RWPE1 (cell line): Measurements from ENCODE around the gene SHH.

Experiments used
- CTCF ChIA-PET: fragments of 350-600 bp; sonication (Branson Sonifier 250); formaldehyde crosslinking; extraction: SDS; loops from one replicate; lab custom pipeline; 2021; lab: Yijun Ruan, JAX
- POLR2A ChIA-PET: fragments of 400-600 bp; formaldehyde crosslinking; extraction: SDS; loops from one replicate; lab custom pipeline; 2020; ENCODE audit warnings: antibody characterized with exemption; ENCODE audit not compliant: low non-redundant PET; lab: Yijun Ruan, JAX
- DNase-seq: peaks from one replicate; pipeline ENCODE4 v3.0.0; 2012; ENCODE audit warnings: low spot score
- H3K27ac ChIP-seq: fragments of 450-650 bp; 2 replicates; pipeline ENCODE4 v1.5.1; 2017
- TF ChIP-seq, protein P1 (sequence below): fragments of 450-650 bp; conservative IDR thresholded peaks from 2 replicates; pipeline ENCODE4 v1.5.1; 2017; ENCODE audit warnings: low read depth, mild to moderate bottlenecking

SHH gene

DNA sequence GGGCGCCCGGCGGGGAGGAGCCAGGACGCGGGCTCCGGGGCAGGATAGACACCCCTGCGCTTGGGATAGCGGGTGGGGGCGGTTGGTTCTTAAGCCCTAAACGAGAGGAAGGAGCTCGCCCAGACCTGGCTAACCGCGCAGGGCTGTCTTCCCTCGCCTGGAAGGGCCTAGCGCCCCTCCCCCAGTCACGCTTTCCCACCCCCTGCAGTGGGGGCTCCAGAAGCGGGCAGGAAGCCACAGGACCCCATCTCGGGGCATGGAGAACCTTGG lies 6.5 kb downstream of the SHH start:
- POLR2A ChIA-PET, result no interaction called here
- CTCF ChIA-PET, result interaction anchor here (0.6 kb wide), 2 partner anchors 151 to 493 kb away, joined by 3 read pairs; no protein-coding TSS in a partner anchor

GRCh38 chr7:155804897-155805825 lies 7.1 kb downstream of the SHH start:
- CTCF ChIA-PET, result interaction anchor here (0.6 to 0.7 kb wide), 3 partner anchors 173 to 494 kb away, joined by 3 to 4 read pairs (median 3); no protein-coding TSS in a partner anchor
- no peak overlapping the region for H3K27ac ChIP-seq
- peak; percentile 63 for DNase-seq
- POLR2A ChIA-PET, result no interaction called here
- TF ChIP-seq, protein P1, sequence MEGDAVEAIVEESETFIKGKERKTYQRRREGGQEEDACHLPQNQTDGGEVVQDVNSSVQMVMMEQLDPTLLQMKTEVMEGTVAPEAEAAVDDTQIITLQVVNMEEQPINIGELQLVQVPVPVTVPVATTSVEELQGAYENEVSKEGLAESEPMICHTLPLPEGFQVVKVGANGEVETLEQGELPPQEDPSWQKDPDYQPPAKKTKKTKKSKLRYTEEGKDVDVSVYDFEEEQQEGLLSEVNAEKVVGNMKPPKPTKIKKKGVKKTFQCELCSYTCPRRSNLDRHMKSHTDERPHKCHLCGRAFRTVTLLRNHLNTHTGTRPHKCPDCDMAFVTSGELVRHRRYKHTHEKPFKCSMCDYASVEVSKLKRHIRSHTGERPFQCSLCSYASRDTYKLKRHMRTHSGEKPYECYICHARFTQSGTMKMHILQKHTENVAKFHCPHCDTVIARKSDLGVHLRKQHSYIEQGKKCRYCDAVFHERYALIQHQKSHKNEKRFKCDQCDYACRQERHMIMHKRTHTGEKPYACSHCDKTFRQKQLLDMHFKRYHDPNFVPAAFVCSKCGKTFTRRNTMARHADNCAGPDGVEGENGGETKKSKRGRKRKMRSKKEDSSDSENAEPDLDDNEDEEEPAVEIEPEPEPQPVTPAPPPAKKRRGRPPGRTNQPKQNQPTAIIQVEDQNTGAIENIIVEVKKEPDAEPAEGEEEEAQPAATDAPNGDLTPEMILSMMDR, result peak; percentile 78

More for the DNA sequence above, 6.5 kb downstream of the SHH start:
- H3K27ac ChIP-seq, result no peak overlapping the region
- TF ChIP-seq, protein P1, result no peak
- DNase-seq, result no peak

DNA sequence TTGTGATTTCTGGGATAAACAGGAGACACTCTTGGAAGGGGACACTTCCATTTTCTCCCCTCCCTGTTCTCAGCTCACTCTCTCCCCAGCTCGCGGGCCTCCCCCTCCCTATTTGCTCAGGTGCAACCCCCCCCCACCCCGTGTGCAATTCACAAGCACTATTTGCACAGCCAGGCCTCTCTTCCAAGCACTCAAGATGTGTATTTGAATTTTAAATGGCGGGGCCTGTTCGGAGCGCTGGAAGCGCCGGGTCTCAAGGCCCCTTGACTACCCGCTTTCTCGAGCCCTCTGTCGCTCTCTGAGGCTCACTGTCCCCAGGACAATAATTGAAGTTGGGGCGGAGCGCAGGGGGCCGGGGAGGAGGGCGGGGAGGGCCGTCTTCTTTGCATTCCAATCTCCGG lies 7.8 kb downstream of the SHH start:
- ChIA-PET CTCF (interaction anchor here (0.7 kb wide), 1 partner anchor 173 kb away, joined by 3 read pairs; no protein-coding TSS in a partner anchor), POLR2A (no interaction called here)
- DNase-seq, result no peak
- TF ChIP-seq, protein P1, result no peak
- no peak overlapping the region for H3K27ac ChIP-seq

GRCh38 chr7:155803418-155804376 lies 8.6 kb downstream of the SHH start:
- POLR2A ChIA-PET, result no interaction called here
- H3K27ac ChIP-seq, result no peak overlapping the region
- TF ChIP-seq, protein P1, result no peak
- CTCF ChIA-PET, result no interaction called here
- no peak for DNase-seq

DNA sequence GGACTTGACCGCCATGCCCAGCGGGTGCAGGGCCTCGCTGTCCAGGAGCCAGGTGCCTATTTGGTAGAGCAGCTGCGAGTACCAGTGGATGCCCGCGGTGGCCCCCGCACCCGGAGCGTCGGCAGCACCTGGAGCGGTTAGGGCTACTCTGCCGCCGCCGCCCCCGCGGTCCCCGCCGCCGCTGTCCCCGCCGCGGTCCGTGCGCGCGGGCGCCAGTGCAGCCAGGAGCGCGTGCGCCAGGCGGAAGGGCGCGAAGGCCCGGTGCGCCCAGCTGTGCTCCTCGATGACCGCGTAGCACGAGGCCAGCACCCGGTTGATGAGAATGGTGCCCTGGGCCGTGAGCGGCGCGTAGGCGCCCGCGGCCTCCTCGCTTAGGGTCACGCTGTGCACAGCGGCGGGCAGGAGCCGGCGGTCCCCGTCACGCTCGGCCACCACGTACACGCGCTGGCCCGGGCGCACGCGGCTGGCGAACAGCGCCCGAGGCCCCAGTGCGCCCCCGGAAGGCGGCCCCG lies 9.3 kb downstream of the SHH start:
- CTCF ChIA-PET, result no interaction called here
- POLR2A ChIA-PET, result no interaction called here
- TF ChIP-seq, protein P1, result no peak
- no peak overlapping the region for H3K27ac ChIP-seq
- DNase-seq, result no peak

DNA sequence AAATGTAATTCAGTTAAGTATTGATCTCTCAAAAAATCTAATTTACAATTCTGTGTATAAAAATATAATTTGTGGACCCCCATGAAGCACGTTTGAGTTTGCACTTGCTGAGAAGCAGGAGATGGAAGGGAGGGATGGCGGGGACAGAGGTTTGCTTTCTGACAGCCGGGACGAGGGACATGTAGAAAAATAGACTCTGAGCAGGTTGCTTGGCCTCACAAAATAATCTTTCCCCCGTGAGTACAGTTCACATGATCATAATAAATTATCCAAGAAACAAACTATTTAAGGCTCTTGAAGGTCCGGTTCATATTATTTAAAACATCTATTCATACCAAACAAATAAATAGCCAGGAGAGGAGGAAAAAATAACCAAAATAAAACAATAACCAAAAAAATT lies 10.0 kb downstream of the SHH start:
- TF ChIP-seq, protein P1, result no peak
- DNase-seq, result no peak
- ChIA-PET CTCF (no interaction called here), POLR2A (no interaction called here)
- H3K27ac ChIP-seq, result no peak overlapping the region
